ENCODE results near the gene GTF2H4. TPM values are rescaled to one million over a fixed set of nuclear protein-coding genes. Genes with fewer than 3 reads are reported as not detected.
A peak's percentile ranks its signal among the peaks of the same experiment; 100 is the strongest.

GTF2H4 gene
- total RNA-seq, 1 donor from 2014 or later: 65.3 TPM

- H3K4me3 Mint-ChIP-seq: no peak overlapping the region
- no peak overlapping the region for H3K27ac Mint-ChIP-seq
Observed at GRCh38 chr6:30942338-30943060, 34.5 kb downstream of the GTF2H4 start.

GRCh38 chr6:30944051-30944450 lies 36.0 kb downstream of the GTF2H4 start:
- Mint-ChIP-seq H3K27me3 (ENCODE audit: insufficient read depth) (peaks cover 41% of the 10 kb centered on the region), H3K4me1 (ENCODE audit: low read depth) (no peaks in the 10 kb centered on the region), H3K9me3 (no peaks in the 10 kb centered on the region), H3K4me3 (no peak overlapping the region), H3K27ac (no peak overlapping the region), H3K36me3 (ENCODE audit: low read depth) (no peaks in the 10 kb centered on the region)
- intact Hi-C loops (cut with micrococcal nuclease): no loop called here
- no peak for DNase-seq (ENCODE audit: low spot score)

More at GRCh38 chr6:30942338-30943060, 34.5 kb downstream of the GTF2H4 start:
- Mint-ChIP-seq H3K36me3 (ENCODE audit: low read depth) (no peaks in the 10 kb centered on the region), H3K27me3 (ENCODE audit: insufficient read depth) (peaks cover 45% of the 10 kb centered on the region), H3K9me3 (no peaks in the 10 kb centered on the region), H3K4me1 (ENCODE audit: low read depth) (no peaks in the 10 kb centered on the region)
- DNase-seq (ENCODE audit: low spot score): no peak
- intact Hi-C loops (cut with micrococcal nuclease): no loop called here

GRCh38 chr6:30945281-30945680 lies 37.3 kb downstream of the GTF2H4 start:
- H3K27me3 Mint-ChIP-seq (ENCODE audit: insufficient read depth): peaks cover 41% of the 10 kb centered on the region
- no peaks in the 10 kb centered on the region for H3K4me1 Mint-ChIP-seq (ENCODE audit: low read depth)
- H3K4me3 Mint-ChIP-seq: no peak overlapping the region
- no peak for DNase-seq (ENCODE audit: low spot score)
- H3K36me3 Mint-ChIP-seq (ENCODE audit: low read depth): no peaks in the 10 kb centered on the region
- H3K27ac Mint-ChIP-seq: no peak overlapping the region
- intact Hi-C loops (cut with micrococcal nuclease): no loop called here
- no peaks in the 10 kb centered on the region for H3K9me3 Mint-ChIP-seq

GRCh38 chr6:30947231-30947630 lies 39.2 kb downstream of the GTF2H4 start:
- no peak for DNase-seq (ENCODE audit: low spot score)
- H3K27me3 Mint-ChIP-seq (ENCODE audit: insufficient read depth): peaks cover 46% of the 10 kb centered on the region
- intact Hi-C loops (cut with micrococcal nuclease): no loop called here

GRCh38 chr6:30948811-30949210 lies 40.8 kb downstream of the GTF2H4 start:
- intact Hi-C loops (cut with micrococcal nuclease): no loop called here
- DNase-seq (ENCODE audit: low spot score): no peak
- no peak overlapping the region for H3K27ac Mint-ChIP-seq
- H3K4me1 Mint-ChIP-seq (ENCODE audit: low read depth): no peaks in the 10 kb centered on the region
- H3K9me3 Mint-ChIP-seq: no peaks in the 10 kb centered on the region
- no peaks in the 10 kb centered on the region for H3K36me3 Mint-ChIP-seq (ENCODE audit: low read depth)
- H3K27me3 Mint-ChIP-seq (ENCODE audit: insufficient read depth): peaks cover 45% of the 10 kb centered on the region
- H3K4me3 Mint-ChIP-seq: no peak overlapping the region

More at GRCh38 chr6:30947231-30947630, 39.2 kb downstream of the GTF2H4 start:
- H3K27ac Mint-ChIP-seq: no peak overlapping the region
- H3K36me3 Mint-ChIP-seq (ENCODE audit: low read depth): no peaks in the 10 kb centered on the region
- no peak overlapping the region for H3K4me3 Mint-ChIP-seq
- H3K4me1 Mint-ChIP-seq (ENCODE audit: low read depth): no peaks in the 10 kb centered on the region
- no peaks in the 10 kb centered on the region for H3K9me3 Mint-ChIP-seq

- no peaks in the 10 kb centered on the region for H3K4me1 Mint-ChIP-seq (ENCODE audit: low read depth)
- no peak for DNase-seq (ENCODE audit: low spot score)
- no peaks in the 10 kb centered on the region for H3K36me3 Mint-ChIP-seq (ENCODE audit: low read depth)
- peak overlapping the region; percentile 2 for H3K27ac Mint-ChIP-seq
- no peak overlapping the region for H3K4me3 Mint-ChIP-seq
- intact Hi-C loops (cut with micrococcal nuclease): no loop called here
- H3K9me3 Mint-ChIP-seq: no peaks in the 10 kb centered on the region
- H3K27me3 Mint-ChIP-seq (ENCODE audit: insufficient read depth): peaks cover 59% of the 10 kb centered on the region
Observed at GRCh38 chr6:30951907-30952469, 44.0 kb downstream of the GTF2H4 start.

- Mint-ChIP-seq H3K4me3 (peak overlapping the region; percentile 52), H3K9me3 (no peaks in the 10 kb centered on the region), H3K36me3 (ENCODE audit: low read depth) (no peaks in the 10 kb centered on the region), H3K4me1 (ENCODE audit: low read depth) (no peaks in the 10 kb centered on the region), H3K27me3 (ENCODE audit: insufficient read depth) (peaks cover 68% of the 10 kb centered on the region), H3K27ac (no peak overlapping the region)
- DNase-seq (ENCODE audit: low spot score): no peak
- intact Hi-C loops (cut with micrococcal nuclease): no loop called here
Observed at GRCh38 chr6:30954631-30955366, 46.8 kb downstream of the GTF2H4 start.

- intact Hi-C loops (cut with micrococcal nuclease): no loop called here
- no peak overlapping the region for H3K27ac Mint-ChIP-seq
- peak overlapping the region; percentile 54 for H3K4me3 Mint-ChIP-seq
- peaks cover 70% of the 10 kb centered on the region for H3K27me3 Mint-ChIP-seq (ENCODE audit: insufficient read depth)
- H3K9me3 Mint-ChIP-seq: no peaks in the 10 kb centered on the region
- no peaks in the 10 kb centered on the region for H3K36me3 Mint-ChIP-seq (ENCODE audit: low read depth)
- DNase-seq (ENCODE audit: low spot score): peak; percentile 27
- no peaks in the 10 kb centered on the region for H3K4me1 Mint-ChIP-seq (ENCODE audit: low read depth)
Observed at GRCh38 chr6:30955367-30956042, 47.5 kb downstream of the GTF2H4 start.

- no peaks in the 10 kb centered on the region for H3K36me3 Mint-ChIP-seq (ENCODE audit: low read depth)
- intact Hi-C loops (cut with micrococcal nuclease): no loop called here
- H3K27me3 Mint-ChIP-seq (ENCODE audit: insufficient read depth): peaks cover 59% of the 10 kb centered on the region
- no peak overlapping the region for H3K27ac Mint-ChIP-seq
- no peaks in the 10 kb centered on the region for H3K4me1 Mint-ChIP-seq (ENCODE audit: low read depth)
- H3K4me3 Mint-ChIP-seq: no peak overlapping the region
- DNase-seq (ENCODE audit: low spot score): no peak
- no peaks in the 10 kb centered on the region for H3K9me3 Mint-ChIP-seq
Observed at GRCh38 chr6:30957716-30958115, 49.7 kb downstream of the GTF2H4 start.

- intact Hi-C loops (cut with micrococcal nuclease): no loop called here
- Mint-ChIP-seq H3K9me3 (no peaks in the 10 kb centered on the region), H3K27me3 (ENCODE audit: insufficient read depth) (peaks cover 43% of the 10 kb centered on the region), H3K4me3 (no peak overlapping the region), H3K36me3 (ENCODE audit: low read depth) (no peaks in the 10 kb centered on the region), H3K4me1 (ENCODE audit: low read depth) (peaks cover 10% of the 10 kb centered on the region), H3K27ac (no peak overlapping the region)
- DNase-seq (ENCODE audit: low spot score): no peak
Observed at GRCh38 chr6:30960907-30961673, 53.1 kb downstream of the GTF2H4 start.

GRCh38 chr6:30962716-30963115 lies 54.7 kb downstream of the GTF2H4 start:
- H3K36me3 Mint-ChIP-seq (ENCODE audit: low read depth): no peaks in the 10 kb centered on the region
- intact Hi-C loops (cut with micrococcal nuclease): no loop called here
- H3K4me1 Mint-ChIP-seq (ENCODE audit: low read depth): peaks cover 10% of the 10 kb centered on the region
- no peak overlapping the region for H3K4me3 Mint-ChIP-seq
- H3K27me3 Mint-ChIP-seq (ENCODE audit: insufficient read depth): peaks cover 39% of the 10 kb centered on the region
- DNase-seq (ENCODE audit: low spot score): no peak
- no peak overlapping the region for H3K27ac Mint-ChIP-seq
- H3K9me3 Mint-ChIP-seq: no peaks in the 10 kb centered on the region

GRCh38 chr6:30963641-30964040 lies 55.6 kb downstream of the GTF2H4 start:
- DNase-seq (ENCODE audit: low spot score): no peak
- intact Hi-C loops (cut with micrococcal nuclease): no loop called here
- Mint-ChIP-seq H3K9me3 (no peaks in the 10 kb centered on the region), H3K27ac (no peak overlapping the region), H3K36me3 (ENCODE audit: low read depth) (no peaks in the 10 kb centered on the region), H3K4me1 (ENCODE audit: low read depth) (peaks cover 10% of the 10 kb centered on the region), H3K27me3 (ENCODE audit: insufficient read depth) (peaks cover 31% of the 10 kb centered on the region), H3K4me3 (no peak overlapping the region)

Measured in activated T-helper 1 cell treated with anti-CD3 and anti-CD28 coated beads, Interleukin-12 subunit alpha, Interleukin-12 subunit beta, Interleukin-2, Interleukin-4 antibody, amounts not matched to agents 30 ng/mL and 10 ng/mL and 1 ng/mL, durations not matched to agents 14 hours and 24 hours and 36 hours (primary cell).